ENCODE data around the gene CDC42BPA.
A peak's percentile ranks its signal among the peaks of the same experiment; 100 is the strongest.

Gene CDC42BPA

DNA sequence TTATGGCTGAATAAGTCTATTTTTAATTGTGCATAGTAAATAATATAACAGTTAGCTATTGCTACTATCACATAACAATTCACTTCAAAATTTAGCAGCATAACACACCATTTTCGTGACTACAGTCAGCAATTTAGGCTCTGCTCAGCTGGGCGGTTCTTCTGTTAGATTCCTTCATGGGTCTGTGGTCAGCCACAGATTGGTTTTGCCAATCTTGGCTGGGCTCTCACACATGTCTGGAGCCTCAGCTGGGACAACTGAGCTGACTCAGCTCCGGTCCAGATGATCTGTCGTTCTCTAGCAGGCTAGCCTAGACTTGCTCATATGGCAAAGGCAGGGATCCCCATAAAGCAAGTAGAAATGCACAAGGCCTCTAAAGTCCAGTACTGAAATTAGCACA lies 15.1 kb upstream of the CDC42BPA start:
- no peak for DNase-seq (ENCODE audit: low read depth)

DNA sequence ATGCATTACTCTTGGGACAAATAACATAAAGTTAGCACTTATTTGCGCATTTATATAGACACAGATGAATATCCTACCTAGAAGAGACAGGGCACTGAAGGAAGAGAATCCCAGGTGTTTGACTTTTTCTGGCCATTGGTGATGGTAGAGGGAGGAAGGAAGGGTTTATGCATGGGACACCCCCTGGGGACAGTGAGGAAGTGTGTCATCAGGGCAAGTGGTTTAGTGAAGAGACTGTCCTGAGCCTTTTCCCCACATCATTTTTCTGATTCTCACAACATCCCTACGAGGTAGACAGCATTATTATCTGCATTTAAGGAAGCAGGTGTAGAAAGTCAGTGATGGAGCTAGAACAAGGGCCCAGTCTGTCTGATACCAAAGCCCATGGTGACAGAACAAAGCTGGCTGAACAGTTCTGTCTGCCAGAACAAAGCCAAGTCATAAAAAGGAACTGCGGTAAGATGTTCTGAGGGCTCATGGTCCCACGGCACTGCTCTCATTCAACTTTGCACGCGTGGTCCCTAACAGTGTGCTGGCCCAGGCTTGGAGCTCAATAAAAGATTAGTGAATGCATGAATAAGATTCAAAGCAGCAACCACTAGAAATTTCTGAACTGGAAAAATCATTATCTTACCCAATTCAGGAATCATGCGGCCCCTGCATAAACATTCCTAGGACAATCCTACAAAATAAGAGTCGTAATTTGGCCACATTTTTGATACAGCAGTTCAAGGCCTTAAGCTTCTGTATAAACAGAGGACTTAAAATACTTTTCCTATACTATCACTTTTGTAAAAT lies 12.2 kb upstream of the CDC42BPA start:
- DNase-seq (ENCODE audit: low read depth), result peak; percentile 66

DNA sequence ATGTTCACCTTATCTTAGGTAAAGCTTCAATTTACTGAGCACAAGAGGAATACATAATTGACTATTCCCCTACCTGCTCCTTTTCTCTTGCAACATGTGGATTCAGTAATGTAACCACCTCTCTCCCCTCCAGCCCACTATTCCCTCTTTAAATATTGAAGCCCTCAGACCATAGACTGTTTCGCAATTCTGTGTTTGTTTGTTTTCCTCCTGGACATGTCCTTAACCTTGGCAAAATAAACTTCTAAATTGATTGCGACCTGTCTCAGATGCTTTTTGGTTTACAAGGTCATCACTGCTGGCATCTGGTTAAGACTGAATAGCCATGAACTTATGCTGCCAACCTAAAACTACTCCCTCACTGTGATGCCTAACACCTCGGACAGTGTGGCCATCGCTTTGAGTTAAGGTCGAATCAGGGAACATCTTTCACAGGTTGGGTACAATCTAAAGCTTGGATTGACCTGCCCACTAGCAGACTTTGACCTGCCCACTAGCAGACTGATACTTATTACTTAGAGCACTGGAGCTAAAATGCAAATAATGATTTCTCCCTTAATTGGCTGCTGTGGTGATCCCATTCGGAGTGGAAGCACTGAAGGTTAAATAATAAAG lies 10.2 kb upstream of the CDC42BPA start:
- DNase-seq (ENCODE audit: low read depth), result no peak

DNA sequence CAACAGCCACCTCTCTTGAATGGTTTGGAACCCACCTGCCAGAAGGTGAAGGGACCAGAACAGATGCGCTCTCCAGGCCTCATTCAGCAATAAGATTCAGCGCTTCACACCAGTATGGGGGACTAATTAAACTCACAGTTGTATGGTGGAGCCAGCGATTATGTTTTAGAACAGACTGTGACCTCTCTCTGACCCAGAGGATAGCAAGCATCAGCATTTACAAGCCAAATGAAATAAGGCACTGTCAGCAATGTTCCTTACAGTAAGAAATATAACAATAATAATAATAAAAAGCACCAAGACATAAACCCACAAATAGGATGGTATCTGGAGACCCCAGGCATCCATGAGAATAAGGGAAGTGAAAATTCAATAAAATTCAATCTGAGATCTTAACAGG lies 6.9 kb upstream of the CDC42BPA start:
- no peak for DNase-seq (ENCODE audit: low read depth)

DNA sequence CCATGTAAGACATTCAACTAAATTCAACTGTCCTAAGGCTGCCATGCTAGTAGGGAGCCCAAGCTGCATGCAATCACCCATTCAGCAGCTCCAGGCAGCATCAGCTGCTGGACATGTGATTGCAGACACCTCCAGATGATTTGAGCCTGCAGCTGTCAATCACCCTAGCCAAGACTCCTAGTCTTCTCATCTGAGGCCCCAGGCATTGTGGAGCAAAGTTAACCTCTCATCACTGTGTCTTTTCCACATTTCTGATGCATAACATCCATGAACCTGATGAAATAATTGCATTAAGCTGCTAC lies 5.6 kb upstream of the CDC42BPA start:
- DNase-seq (ENCODE audit: low read depth), result no peak

DNA sequence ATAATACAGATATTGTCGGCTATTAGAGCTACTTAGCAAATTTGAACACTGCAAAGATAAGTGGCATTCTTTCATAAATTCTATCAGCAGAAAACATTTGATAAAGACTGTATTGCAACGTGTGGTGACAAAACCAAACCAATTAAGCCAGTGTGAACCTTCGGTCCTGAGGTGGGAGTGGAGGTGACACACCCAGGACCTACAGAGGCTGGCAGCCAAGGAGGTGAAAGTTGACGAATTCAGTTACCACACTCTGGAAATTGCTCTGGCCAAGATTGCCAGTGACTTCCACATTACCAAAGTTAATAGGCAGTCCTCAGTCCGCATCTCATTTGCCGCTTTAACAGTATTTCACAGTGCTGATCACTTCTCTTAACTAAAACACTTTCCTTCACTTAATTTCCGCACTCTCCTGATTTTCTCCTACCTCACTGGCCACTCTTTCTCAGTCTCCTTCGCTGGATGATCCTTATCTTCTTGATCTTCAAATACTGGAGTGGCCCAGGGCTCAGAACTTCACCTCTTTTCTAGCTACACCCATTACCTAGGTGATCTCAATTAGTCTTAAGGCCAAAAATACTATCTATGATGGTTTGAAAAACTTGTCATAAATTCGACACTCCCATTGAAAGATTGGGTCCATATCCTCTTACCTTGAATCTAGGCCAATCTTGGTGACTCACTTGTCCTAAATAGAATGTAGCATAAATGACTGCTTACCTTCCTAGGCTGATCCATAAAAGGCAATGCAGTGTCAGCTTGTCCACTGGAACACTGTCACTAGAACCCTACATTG lies 5.1 kb upstream of the CDC42BPA start:
- no peak for DNase-seq (ENCODE audit: low read depth)

DNA sequence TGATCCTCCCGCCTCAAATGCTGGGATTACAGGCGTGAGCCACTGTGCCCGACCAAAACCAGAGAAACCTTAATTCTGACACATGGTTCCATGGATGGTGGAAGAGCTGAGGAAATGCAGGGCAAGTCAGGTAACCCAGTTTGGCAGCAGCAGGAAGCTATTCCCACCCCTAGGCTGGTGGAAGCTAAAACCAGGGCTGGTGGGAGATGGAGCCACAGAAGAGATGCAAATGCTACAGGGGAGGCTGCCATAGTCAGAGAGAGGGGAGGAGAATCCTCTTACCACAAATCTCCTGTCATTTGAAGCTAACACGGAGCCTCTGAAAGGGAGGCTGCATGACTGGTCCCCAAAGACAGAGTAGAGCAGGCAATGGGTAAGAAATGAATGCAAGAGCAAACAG lies 4.1 kb upstream of the CDC42BPA start:
- DNase-seq (ENCODE audit: low read depth), result no peak

DNA sequence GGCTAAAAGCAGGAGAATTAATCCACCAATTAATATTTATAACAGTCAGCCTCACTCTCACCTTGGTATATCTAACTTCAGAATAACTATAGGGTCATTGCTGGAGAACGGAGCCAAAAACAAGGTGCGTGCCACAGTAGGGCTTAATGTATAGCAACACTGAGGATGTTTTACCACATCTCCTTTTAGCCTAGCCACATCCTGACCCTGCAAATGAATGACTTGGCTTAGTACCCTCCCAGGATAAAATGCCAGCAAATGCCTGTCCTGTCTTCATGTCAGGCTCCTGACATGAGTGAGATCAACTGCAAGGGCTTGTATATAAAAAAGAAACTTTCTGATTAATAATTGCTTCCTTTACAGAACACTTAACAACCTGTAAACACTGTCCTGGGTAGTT lies 2.7 kb upstream of the CDC42BPA start:
- DNase-seq (ENCODE audit: low read depth), result no peak

DNA sequence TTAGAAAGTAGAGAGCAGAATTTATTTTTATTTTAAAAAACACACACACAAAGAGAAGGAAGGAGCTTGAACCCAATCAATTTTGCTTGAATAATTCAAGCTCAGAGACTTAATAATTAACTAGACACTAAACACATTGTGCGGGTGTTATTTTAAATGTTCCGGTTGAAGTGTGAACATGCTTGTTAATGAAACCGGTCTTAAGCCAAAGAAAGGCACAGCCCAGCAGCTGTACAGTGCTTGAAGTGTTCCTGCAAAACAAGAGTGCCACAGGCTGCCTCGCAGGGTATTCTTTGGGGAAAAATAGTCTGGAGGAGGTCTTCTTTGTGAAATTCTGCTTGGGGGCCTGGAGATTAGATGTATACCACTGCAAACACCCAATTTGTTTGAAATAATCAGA lies 2.2 kb upstream of the CDC42BPA start:
- no peak for DNase-seq (ENCODE audit: low read depth)

DNA sequence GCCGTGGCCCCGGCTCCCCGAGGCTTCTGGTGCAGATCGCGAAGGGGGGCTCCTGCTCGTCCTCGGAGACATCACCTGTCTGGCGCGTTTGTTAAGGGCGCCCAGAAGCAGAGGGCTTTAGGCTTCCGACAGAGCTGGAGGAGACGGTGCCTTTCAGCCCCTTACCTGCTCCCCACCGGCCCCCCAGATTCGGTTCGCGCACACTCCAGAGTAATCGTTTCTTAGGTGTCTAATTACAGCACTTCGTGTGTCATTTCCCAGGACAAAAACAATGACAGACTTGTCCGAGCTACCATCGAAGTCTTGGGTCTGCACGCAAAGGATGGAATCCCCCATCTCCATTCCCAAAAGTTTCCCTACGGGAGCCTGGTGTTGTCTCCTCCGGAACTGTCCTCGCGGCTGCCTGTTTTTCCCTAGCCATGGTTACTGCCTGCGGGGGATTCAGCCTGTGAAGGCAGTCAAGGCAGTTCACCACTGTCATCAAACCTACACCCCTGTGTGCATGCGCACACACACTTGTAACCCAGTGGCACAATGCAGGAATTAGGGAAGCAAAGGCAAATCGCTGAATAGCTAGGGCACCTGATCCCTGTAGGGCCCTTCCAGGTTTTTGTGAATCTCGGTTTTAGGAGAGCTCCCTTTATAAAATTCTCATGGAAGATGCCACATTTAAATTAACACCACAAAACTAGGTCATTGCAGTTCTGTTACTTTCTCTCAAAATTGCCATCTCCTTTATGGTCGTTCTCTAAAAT lies 738 bp upstream of the CDC42BPA start:
- DNase-seq (ENCODE audit: low read depth), result peak; percentile 41

DNA sequence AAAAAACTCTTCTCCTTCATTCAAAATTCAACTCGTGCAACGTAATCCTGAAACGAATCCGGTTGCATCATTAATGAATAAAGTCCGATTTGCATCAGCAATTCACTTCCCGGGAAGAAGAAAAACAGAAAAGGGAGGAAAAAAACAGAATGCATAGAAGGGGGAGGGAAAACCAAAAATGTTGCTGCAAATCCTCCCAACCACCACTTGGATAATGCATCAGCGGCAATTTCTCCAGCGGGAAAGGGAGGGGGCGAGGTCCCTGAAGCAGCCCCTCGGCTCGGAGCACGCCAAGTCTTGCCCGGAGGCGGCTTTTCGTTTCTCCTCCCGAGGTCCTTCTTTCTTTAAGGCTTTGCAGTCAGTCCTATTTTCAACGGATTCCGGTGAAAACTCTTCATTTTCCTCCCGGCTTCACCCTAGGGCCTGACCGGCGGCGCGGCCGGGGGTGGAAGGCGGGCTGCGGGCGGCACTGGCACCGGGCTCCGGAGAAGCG lies 723 bp downstream of the CDC42BPA start:
- peak; percentile 80 for DNase-seq (ENCODE audit: low read depth)

DNA sequence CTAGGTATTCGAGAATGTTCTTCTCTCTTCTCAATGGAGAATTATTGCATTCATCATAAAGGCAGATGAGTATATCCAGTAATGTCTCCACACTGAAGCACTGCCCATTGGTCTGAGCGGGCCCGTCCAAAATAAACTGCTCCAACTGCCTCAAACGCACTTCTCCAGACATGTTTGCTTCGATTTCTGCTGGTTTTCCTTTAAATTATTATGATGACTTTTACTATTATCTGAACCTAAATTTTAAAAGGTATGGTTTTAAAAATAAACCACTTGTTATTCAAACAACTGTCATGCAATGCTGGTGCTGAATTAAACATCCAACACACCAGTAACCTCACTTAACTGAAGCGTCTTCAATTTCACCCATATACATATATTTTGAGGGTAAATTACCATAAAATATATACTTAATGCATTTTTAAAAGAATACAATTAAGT lies 1.3 kb downstream of the CDC42BPA start:
- peak; percentile 39 for DNase-seq (ENCODE audit: low read depth)

DNA sequence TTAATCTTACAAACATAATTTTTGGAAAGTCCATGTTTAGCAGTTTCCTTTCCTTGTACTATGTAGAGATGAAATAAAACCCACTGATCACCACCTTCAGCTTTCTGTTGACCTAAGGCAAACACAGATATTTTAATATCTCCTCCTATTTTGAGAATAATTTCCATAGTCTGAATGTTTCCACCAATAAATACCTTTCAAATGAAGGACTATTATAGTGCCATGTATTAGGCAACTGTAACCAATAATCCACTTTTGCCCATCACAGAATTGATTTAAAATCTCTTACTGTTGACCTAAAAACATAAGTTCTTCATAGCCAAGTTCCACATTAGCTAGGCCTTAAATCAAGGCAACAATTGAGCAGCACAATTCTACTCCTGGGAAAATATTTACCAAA lies 1.8 kb downstream of the CDC42BPA start:
- DNase-seq (ENCODE audit: low read depth), result no peak

DNA sequence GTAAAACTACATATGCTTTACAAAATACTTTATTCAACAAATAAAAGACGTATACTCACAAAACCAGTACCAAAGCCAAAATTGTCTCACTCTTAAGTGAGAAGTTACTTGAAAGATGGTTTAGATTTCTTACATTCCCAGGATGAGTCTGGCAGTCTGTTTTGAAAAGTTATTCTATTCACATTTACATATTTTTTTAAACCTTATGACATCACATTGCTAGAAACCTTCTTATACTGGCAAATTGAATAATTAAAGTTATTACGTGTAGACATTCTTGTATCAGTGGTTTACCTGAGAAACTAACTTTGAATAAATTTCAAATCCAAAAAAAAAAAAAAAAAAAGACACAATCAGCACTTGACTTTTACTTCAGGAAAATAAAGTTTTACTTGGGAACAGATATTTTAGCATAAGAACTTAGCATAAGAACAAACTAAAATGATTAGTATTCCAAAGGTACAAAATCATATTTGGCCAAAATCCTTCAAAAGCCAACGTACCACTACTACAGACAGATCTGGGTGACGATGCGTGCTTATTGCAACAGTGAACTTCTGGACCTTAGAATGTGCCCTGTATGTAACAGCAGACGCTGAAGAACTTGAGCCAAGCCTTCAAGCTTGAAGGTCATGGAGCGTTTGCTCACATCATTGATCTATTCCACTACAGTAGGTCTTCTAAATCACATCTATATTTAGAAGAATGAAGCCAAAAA lies 2.5 kb downstream of the CDC42BPA start:
- peak; percentile 78 for DNase-seq (ENCODE audit: low read depth)

DNA sequence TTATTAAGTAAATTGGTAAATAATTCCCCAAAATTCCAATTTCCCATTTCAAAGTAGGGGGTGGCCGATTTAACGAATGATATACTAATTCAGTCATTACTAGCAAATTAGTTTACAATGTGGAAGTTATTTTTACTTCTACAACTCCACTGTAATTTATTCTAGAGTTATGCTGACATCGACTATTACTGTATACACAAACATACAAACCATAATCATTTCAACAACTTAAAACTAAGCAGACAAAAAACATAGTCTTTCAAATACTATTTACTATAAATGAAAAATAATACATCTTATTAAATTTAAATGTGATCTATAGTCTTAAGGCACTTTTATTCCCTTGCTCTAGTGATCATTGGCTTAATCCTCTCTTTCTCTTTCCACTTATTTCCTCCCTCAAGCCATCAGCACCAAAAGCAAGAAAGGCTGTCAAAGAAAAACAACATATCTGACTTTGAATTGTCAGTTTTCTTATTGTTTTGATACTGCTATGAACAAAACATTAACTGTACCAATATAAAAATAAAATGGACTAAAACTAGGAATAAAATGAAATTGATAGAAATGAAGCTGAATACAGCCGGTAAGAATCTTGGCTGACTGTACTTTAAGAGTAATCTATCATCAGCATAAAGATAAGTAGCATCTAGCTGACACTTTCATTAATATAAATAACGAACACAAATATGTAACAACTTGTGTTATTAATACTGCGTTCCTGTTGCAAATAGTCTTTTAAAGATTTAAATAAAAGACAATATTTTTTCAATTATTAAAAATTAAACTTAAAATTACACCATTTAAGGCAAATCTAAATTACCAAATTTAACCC lies 4.1 kb downstream of the CDC42BPA start:
- no peak for DNase-seq (ENCODE audit: low read depth)

DNA sequence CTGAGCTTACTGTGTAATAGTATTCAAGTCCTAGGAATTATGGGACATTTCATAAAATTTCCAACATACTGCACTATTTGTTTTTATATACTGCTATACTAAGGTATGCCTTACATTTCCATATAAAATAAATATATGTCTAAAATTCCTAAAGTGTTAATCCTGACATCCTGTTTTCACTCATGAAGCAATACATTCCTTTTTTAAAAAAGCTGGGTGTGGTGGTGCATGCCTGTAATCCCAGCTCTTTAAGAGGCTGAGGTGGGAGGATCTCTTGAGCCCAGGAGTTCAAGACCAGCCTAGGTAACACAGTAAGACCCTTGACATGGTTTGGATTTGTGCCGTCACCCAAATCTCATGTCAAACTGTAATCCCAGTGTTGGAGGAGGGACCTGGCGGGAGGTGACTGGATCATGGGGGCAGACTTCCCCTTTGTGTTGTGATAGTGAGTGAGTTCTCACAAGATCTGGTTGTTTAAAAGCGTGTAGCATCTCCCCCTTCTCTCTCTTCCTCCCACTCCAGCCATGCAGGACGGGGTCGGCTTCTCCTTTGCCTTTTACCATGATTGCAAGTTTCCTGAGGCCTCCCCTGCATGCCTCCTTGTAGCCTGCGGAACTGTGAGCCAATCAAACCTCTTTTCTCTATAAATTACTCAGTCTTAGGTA lies 5.8 kb downstream of the CDC42BPA start:
- DNase-seq (ENCODE audit: low read depth), result no peak

DNA sequence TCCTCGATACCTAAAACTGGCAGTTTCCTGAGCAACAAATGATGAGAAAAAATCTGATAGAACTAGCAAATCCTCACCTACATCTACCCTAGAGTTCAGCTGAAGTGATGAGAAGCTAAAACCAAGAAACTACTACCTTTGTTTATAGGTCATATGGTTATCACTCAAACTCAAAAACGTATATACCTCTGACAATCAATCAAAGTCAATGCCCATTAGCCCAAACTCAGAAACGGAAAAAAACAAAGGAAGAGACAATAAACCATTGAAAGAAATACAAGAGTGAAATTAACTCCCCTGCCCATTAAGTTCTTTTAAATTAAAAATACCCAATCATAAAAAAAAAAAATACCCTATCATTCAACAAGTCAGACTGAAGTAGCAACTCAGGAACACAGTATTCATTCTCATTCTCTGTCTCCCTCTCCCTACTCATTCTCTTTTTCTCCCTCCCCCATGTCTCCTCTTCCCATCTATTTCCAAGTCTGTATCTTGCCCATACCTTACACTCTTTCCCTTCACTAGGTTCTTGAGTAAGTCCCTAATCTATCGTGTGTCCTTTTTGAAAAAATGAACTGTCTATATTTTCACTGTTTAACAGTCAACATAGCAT lies 6.8 kb downstream of the CDC42BPA start:
- DNase-seq (ENCODE audit: low read depth), result no peak

DNA sequence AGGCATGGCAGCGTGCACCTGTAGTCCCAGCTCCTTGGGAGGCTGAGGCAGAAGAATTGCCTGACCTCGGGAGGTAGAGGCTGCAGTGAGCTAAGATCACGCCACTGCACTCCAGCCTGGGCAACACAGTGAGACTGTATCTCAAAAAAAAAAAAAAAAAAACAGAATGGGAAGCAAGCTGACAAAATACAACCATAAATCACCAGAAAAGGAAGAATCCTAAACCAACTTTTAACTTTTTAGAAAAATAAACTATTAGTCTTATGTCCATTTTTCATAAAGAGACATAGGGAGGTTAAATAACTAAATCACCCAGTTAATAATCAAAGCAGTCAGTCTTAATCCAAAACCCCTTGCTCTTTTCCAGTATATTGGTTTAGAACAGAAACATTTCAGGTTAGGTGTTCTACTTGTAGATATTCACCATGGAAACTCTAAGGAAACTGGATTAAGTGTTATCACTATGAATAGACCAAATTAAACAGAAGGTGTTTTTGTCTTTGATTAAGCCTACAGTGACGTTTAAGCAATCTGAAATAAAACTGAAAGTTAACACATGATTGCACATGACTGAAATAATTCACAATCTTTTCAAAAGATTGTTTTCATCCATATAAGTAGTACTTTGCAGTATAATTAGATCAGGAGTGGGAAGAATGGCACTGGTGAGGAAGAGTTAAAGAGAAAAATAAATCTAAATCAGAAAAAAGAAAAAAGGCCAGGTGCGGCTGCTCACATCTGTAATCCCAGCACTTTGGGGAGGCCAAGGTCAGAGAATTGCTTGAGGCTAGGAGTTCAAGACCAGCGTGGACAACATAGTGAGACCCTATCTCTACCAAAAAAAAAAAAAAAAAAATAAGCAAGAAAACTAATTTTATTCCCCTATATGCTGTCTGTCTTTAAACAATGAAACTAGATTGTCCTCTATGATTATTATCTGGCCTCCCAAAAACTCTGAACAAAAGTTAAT lies 9.6 kb downstream of the CDC42BPA start:
- no peak for DNase-seq (ENCODE audit: low read depth)

DNA sequence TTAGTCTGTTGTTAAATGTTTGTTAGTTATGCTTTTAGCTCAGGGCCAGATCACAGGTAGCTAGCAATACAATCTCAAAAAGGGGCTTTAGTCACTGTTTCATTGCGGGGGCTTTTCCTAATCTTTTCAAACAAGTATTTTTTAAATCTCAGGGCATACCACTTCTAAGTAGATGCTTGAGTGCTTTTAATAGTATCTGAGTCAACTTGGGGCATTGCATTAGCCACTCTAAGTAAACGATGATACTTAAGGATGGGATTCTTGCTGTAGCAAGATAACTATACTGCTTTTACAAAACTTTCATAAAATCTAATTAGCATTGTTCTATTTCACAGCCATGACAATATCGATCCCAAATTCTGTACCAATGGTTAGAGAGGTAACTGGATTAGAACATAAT lies 11.6 kb downstream of the CDC42BPA start:
- no peak for DNase-seq (ENCODE audit: low read depth)

Measured in amniotic epithelial cell (primary cell).